ENCODE data around the gene TRAPPC11.

- TF ChIP-seq, protein P1, sequence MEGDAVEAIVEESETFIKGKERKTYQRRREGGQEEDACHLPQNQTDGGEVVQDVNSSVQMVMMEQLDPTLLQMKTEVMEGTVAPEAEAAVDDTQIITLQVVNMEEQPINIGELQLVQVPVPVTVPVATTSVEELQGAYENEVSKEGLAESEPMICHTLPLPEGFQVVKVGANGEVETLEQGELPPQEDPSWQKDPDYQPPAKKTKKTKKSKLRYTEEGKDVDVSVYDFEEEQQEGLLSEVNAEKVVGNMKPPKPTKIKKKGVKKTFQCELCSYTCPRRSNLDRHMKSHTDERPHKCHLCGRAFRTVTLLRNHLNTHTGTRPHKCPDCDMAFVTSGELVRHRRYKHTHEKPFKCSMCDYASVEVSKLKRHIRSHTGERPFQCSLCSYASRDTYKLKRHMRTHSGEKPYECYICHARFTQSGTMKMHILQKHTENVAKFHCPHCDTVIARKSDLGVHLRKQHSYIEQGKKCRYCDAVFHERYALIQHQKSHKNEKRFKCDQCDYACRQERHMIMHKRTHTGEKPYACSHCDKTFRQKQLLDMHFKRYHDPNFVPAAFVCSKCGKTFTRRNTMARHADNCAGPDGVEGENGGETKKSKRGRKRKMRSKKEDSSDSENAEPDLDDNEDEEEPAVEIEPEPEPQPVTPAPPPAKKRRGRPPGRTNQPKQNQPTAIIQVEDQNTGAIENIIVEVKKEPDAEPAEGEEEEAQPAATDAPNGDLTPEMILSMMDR (IDR thresholded peaks at IDR 0.05; ENCODE audit: low read depth, low read length, missing input control) = no peak
- TF ChIP-seq GABPA (IDR thresholded peaks at IDR 0.05 in 1 of 2, conservative IDR thresholded peaks at IDR 0.05 in 1 of 2) (no peak), ZBTB33 (IDR thresholded peaks at IDR 0.05) (no peak), MAX (IDR thresholded peaks at IDR 0.05) (no peak), FOXA1 (IDR thresholded peaks at IDR 0.05) (no peak), JUND (IDR thresholded peaks at IDR 0.05) (no peak), HNF4A (conservative IDR thresholded peaks at IDR 0.05) (no peak)
- TF ChIP-seq, protein P2, sequence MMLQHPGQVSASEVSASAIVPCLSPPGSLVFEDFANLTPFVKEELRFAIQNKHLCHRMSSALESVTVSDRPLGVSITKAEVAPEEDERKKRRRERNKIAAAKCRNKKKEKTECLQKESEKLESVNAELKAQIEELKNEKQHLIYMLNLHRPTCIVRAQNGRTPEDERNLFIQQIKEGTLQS (IDR thresholded peaks at IDR 0.05) = no peak
- TF ChIP-seq, protein P3, sequence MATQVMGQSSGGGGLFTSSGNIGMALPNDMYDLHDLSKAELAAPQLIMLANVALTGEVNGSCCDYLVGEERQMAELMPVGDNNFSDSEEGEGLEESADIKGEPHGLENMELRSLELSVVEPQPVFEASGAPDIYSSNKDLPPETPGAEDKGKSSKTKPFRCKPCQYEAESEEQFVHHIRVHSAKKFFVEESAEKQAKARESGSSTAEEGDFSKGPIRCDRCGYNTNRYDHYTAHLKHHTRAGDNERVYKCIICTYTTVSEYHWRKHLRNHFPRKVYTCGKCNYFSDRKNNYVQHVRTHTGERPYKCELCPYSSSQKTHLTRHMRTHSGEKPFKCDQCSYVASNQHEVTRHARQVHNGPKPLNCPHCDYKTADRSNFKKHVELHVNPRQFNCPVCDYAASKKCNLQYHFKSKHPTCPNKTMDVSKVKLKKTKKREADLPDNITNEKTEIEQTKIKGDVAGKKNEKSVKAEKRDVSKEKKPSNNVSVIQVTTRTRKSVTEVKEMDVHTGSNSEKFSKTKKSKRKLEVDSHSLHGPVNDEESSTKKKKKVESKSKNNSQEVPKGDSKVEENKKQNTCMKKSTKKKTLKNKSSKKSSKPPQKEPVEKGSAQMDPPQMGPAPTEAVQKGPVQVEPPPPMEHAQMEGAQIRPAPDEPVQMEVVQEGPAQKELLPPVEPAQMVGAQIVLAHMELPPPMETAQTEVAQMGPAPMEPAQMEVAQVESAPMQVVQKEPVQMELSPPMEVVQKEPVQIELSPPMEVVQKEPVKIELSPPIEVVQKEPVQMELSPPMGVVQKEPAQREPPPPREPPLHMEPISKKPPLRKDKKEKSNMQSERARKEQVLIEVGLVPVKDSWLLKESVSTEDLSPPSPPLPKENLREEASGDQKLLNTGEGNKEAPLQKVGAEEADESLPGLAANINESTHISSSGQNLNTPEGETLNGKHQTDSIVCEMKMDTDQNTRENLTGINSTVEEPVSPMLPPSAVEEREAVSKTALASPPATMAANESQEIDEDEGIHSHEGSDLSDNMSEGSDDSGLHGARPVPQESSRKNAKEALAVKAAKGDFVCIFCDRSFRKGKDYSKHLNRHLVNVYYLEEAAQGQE (IDR thresholded peaks at IDR 0.05) = no peak
Observed at GRCh38 chr4:183716302-183716701, 57.2 kb downstream of the TRAPPC11 start.

Data from liver (tissue), 3 donors.